Heart left ventricle (tissue), 16 donors: ENCODE data around the gene POLR2C. TPM values are rescaled to one million over a fixed set of nuclear protein-coding genes. Genes with fewer than 3 reads are reported as not detected.

Experiments
- ATAC-seq, 4 donors: fragments of 200-7000 bp; cut with Tn5 transposase; one replicate each; pipeline ENCODE4 v1.9.1; 2020 to 2022; ENCODE audit warnings: moderate library complexity in 4 of 4, mild to moderate bottlenecking in 3 of 4, moderate number of reproducible peaks in 1 of 4
- DNase-seq, 5 donors: peaks; one replicate each; pipeline ENCODE4 v3.0.0-alpha.2; 2020
- H3K27ac ChIP-seq, 12 donors: fragments of 200-600 bp; sonication (generic) in 4 of 12; one replicate each; pipeline versions ENCODE4 v1.5.0 to v1.8.0; 2016 to 2022; ENCODE audit warnings: mild to moderate bottlenecking in 2 of 12
- H3K27me3 ChIP-seq, 9 donors: fragments of 200-600 bp; sonication (generic) in 2 of 9; one replicate each; pipeline versions ENCODE4 v1.5.1 to v1.8.0; 2016 to 2022; ENCODE audit warnings: mild to moderate bottlenecking in 3 of 9
- H3K36me3 ChIP-seq, 9 donors: fragments of 200-600 bp; sonication (generic) in 2 of 9; one replicate each; pipeline versions ENCODE4 v1.5.0 to v1.8.0; 2018 to 2022; ENCODE audit warnings: mild to moderate bottlenecking in 2 of 9
- H3K4me1 ChIP-seq, 12 donors: fragments of 200-600 bp; sonication (generic) in 4 of 12; one replicate each; pipeline versions ENCODE4 v1.5.0 to v1.8.0; 2016 to 2022; ENCODE audit warnings: mild to moderate bottlenecking in 3 of 12
- H3K4me3 ChIP-seq, 12 donors: fragments of 200-600 bp; sonication (generic) in 4 of 12; one replicate each; pipeline versions ENCODE4 v1.5.0 to v1.8.0; 2017 to 2022; ENCODE audit warnings: mild to moderate bottlenecking in 9 of 12, moderate library complexity in 4 of 12
- H3K9me3 ChIP-seq, 12 donors: fragments of 200-600 bp; sonication (generic) in 4 of 12; one replicate each; pipeline versions ENCODE4 v1.5.0 to v1.8.0; 2016 to 2022; ENCODE audit warnings: mild to moderate bottlenecking in 1 of 12
- POLR2A ChIP-seq, 2 donors: fragments of 450-650 bp; IDR thresholded peaks; one replicate each; pipeline ENCODE4 v1.6.1; 2017; ENCODE audit warnings: antibody characterized with exemption in 2 of 2, mild to moderate bottlenecking in 2 of 2, moderate library complexity in 2 of 2
- WGBS, 4 donors: extraction: QIAGEN DNeasy Blood & Tissue Kit in 2 of 4; methylation state at CpG; one replicate each; pipeline versions ENCODE4 v1.1.5 to v1.1.7; 2013 to 2018; 5-methylcytosine and 5-hydroxymethylcytosine counted together
- intact Hi-C, 10 donors: fragments of 100-400 bp; cut with DNase I; formaldehyde crosslinking; loops; one replicate each; pipeline versions ENCODE4 v1.11.1 to v1.14.2; 2022
- polyA plus RNA-seq, 2 donors: library from polyadenylated mRNA; stranded (reverse); fragments of 200-250 nt; gene quantifications; one replicate each; pipeline ENCODE4 v1.2.3, GENCODE V29; 2013
- total RNA-seq, 9 donors: library from RNA; depleted of rRNA in 2 of 9; stranded (reverse); fragments of >200 nt in 2 of 9; fragmentation: NEBNext Ultra II Directional in 3 of 9; extraction: Animal tissue kit (Norgen Biotek cat#: 25700) in 3 of 9; gene quantifications; one replicate each; pipeline versions ENCODE4 v1.1.0 to v1.2.4, GENCODE V29; 2016 to 2023
- TF ChIP-seq, protein P1 (sequence below), 12 donors: fragments of 200-600 bp; sonication (generic) in 4 of 12; IDR thresholded peaks; one replicate each; pipeline versions ENCODE4 v1.5.0 to v1.8.0; 2018 to 2022; ENCODE audit warnings: antibody characterized with exemption in 12 of 12, mild to moderate bottlenecking in 5 of 12
- donor health status: ischemic (EF 13 %, LVEDD 7.1; RV severe dilation, severe dysfunction).
- donor health status: healthy with polysubstance abuse.
- donor health status: DM: no; HTN: yes; CAD: no.
- donor health status: DM: no; HTN: no; CAD: no.
- donor health status: ischemic (EF 25% LVEDD 6.9; RV normal size, moderate dysfunction).
- donor health status: ischemic (EF 25% LVEDD 5.7; RV mildly dilated, moderate dysfunction).
- donor health status: healthy.
- donor health status: DM: yes; HTN: yes; CAD: no.
- donor health status: ischemic (EF 35%, LVEDD 5.7; RV mildly dilated, moderate dysfunction).
- donor health status: nonischemic (EF 11% LVEDD 7.7; RV severe dilation, severe dysfunction).
- donor health status: DM: yes; HTN: yes; CAD: no.
- donor health status: PGD.
- donor health status: ischemic (EF 29% LVEDD 5.4; RV normal size, mild dysfunction).
- donor health status: nonischemic (EF 23%, LVEDD 6.1; RV moderate dilation, normal function).

Gene POLR2C
- total and polyA plus RNA-seq, 11 donors = 19.9 to 99.8 (median 48.7) TPM

DNA sequence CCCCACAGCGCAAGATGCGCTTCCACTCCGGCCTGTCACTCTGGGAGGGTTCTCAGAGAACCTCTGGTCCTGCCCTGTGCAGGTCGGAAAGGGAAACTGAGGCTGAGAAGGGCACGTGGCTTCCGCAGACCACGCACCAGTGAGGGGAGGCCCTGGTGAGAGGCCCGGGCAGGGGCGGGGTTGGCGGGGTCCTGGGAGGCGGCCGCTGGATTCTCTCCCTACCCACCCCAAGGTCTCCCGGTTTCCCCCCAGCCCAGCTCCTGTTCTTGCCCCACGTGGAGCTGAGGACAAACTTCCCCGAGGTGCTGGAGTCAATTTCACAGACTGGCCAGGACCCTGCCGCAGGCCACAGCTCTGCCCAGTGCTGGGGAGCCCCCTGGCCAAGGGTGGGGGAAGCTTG, 46.4 kb upstream of the POLR2C start:
- Histone ChIP-seq H3K9me3 (no peaks in the 10 kb centered on the region), H3K27ac (peak overlapping the region in 5 of 12 donors; percentile 54 to 77 (median 68)), H3K4me3 (no peak overlapping the region), H3K27me3 (no peaks in the 10 kb centered on the region), H3K4me1 (peaks cover 6 to 37% (median 24%) of the 10 kb centered on the region in 12 donors), H3K36me3 (no peaks in the 10 kb centered on the region)
- 89 to 100% (median 92%) methylated on average over 5 to 16 of the region's 16 CpGs for WGBS, 4 donors
- TF ChIP-seq, protein P1, sequence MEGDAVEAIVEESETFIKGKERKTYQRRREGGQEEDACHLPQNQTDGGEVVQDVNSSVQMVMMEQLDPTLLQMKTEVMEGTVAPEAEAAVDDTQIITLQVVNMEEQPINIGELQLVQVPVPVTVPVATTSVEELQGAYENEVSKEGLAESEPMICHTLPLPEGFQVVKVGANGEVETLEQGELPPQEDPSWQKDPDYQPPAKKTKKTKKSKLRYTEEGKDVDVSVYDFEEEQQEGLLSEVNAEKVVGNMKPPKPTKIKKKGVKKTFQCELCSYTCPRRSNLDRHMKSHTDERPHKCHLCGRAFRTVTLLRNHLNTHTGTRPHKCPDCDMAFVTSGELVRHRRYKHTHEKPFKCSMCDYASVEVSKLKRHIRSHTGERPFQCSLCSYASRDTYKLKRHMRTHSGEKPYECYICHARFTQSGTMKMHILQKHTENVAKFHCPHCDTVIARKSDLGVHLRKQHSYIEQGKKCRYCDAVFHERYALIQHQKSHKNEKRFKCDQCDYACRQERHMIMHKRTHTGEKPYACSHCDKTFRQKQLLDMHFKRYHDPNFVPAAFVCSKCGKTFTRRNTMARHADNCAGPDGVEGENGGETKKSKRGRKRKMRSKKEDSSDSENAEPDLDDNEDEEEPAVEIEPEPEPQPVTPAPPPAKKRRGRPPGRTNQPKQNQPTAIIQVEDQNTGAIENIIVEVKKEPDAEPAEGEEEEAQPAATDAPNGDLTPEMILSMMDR (IDR thresholded peaks at IDR 0.05) = no peak
- no peak for TF ChIP-seq POLR2A (IDR thresholded peaks at IDR 0.05)
- no peak for DNase-seq
- ATAC-seq = peak in 1 of 4 donors; percentile 5
- intact Hi-C loops = loop anchor here in 8 of 10 donors (2.0 to 10.0 kb wide), 6 partner anchors 44 to 331 kb away; partner anchors contain the start of genes CX3CL1 (in 3 of the 8) and ARL2BP (in 2 of the 8)

DNA sequence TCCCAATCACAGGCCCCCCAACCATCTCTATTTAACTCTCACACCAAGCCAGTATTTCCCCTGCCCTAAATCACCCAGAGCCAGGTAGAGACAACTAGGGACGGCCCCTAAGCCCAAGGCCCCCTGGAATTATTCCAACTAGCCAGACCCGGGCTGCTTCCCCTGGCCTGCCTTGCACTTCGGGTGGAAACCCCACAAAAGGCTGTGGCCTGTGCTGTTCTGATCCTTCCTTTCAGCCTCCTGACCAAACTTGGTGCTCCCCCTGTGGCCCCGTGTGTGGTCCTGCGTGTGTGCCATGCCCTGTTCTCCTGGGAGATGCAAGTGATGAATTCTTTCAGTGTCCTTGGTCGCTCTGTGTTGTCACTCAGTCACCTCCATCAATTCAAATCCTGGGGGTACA, 43.0 kb upstream of the POLR2C start:
- DNase-seq = no peak
- TF ChIP-seq POLR2A (IDR thresholded peaks at IDR 0.05) = no peak
- TF ChIP-seq, protein P1 (IDR thresholded peaks at IDR 0.05) = no peak
- 77 to 85% (median 80%) methylated on average over 6 of the region's 6 CpGs for WGBS, 4 donors
- no peaks in the 10 kb centered on the region for H3K27me3 ChIP-seq
- no peaks in the 10 kb centered on the region for H3K9me3 ChIP-seq
- intact Hi-C loops = loop anchor here in 8 of 10 donors (1.0 to 10.0 kb wide), 7 partner anchors 47 to 335 kb away; partner anchors contain the start of genes CX3CL1 (in 3 of the 8) and ARL2BP (in 2 of the 8)
- no peak overlapping the region for H3K4me3 ChIP-seq
- no peak for ATAC-seq
- H3K36me3 ChIP-seq = no peaks in the 10 kb centered on the region
- peaks cover 6 to 56% (median 35%) of the 10 kb centered on the region in 12 donors for H3K4me1 ChIP-seq
- no peak overlapping the region for H3K27ac ChIP-seq

DNA sequence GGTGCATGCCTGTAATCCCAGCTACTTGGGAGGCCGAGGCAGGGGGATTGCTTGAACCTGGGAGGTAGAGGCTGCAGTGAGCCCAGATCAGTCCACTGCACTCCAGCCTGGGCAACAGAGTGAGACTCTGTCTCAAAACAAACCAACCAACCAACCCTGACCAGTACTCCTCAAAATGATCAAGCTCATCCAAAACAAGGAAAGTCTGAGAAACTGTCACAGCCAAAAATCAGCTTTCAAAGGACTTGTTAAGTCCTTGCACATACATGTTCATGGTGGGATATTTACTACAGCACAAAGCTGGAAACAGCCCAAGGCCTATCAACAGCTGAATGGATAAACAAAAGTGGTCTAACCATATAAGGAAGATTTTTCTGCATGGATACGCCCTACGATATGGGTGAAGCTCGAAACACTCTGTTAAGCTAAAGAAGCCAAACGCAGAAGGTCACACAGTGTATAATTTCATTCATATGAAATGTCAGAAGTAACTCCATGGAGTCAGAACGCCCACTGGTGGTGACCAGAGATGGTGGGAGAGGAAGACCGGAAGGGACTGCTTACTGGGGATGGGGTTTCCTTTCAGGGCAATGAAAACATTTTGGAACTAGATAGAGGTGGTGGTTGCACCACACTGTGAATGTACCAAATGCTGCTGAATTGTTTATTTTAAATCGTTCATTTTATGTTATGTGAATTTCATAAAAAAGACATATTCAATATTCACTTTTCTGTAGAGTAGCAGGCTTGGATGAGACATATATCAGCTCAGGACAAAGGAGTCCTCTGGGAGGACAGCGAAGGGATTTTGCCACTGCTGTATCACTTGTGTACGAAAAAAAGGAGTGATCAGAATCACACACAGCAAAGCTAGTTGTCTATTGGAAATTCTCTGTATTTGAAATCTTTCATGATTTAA, 40.2 kb upstream of the POLR2C start:
- no peaks in the 10 kb centered on the region for H3K9me3 ChIP-seq
- ATAC-seq = peak in 3 of 4 donors; percentile 29 to 60 (median 46)
- no peak overlapping the region for H3K4me3 ChIP-seq
- H3K36me3 ChIP-seq = peaks cover 0 to 12% (median 3%) of the 10 kb centered on the region in 9 donors
- WGBS, 4 donors = 26 to 46% (median 36%) methylated on average over 10 of the region's 10 CpGs
- TF ChIP-seq, protein P1 (IDR thresholded peaks at IDR 0.05) = peak; percentile 48 to 80 (median 62)
- no peak for TF ChIP-seq POLR2A (IDR thresholded peaks at IDR 0.05)
- peaks cover 4 to 52% (median 33%) of the 10 kb centered on the region in 12 donors for H3K4me1 ChIP-seq
- H3K27me3 ChIP-seq = no peaks in the 10 kb centered on the region
- peak overlapping the region in 1 of 12 donors; percentile 39 for H3K27ac ChIP-seq
- intact Hi-C loops = loop anchor here in 3 of 10 donors (5.0 to 10.0 kb wide), 3 partner anchors 95 to 337 kb away; no protein-coding TSS in a partner anchor
- DNase-seq = peak in 3 of 5 donors; percentile 43 to 59 (median 46)

DNA sequence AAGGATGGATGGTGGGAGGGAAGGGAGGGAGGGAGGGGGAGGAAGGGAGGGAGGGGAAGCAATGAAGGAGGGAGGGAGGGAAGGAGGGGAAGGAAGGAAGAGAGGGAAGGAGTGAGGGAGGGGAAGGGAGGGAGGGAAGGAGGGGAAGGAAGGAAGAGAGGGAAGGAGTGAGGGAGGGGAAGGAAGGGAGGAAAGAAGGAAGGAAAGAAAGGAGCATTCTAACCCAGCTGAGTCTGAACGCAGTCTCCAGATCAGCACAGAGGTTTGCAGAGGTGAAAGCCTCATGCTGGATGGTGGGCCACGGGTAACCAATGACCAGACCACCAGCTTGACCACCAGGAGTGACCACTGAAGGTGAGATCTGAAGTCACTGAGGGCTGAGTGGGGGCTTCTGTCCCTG, 39.3 kb upstream of the POLR2C start:
- TF ChIP-seq, protein P1 (IDR thresholded peaks at IDR 0.05) = no peak
- no peak for TF ChIP-seq POLR2A (IDR thresholded peaks at IDR 0.05)
- H3K4me3 ChIP-seq = no peak overlapping the region
- ATAC-seq (no peak), DNase-seq (no peak)
- H3K4me1 ChIP-seq = peaks cover 0 to 44% (median 28%) of the 10 kb centered on the region in 12 donors
- intact Hi-C loops = loop anchor here in 3 of 10 donors (5.0 to 10.0 kb wide), 3 partner anchors 94 to 338 kb away; no protein-coding TSS in a partner anchor
- H3K9me3 ChIP-seq = no peaks in the 10 kb centered on the region
- 65 to 81% (median 73%) methylated on average over 2 of the region's 2 CpGs for WGBS, 4 donors
- no peak overlapping the region for H3K27ac ChIP-seq
- H3K27me3 ChIP-seq = no peaks in the 10 kb centered on the region
- H3K36me3 ChIP-seq = peaks cover 0 to 17% (median 12%) of the 10 kb centered on the region in 9 donors
